Aorta (tissue), 5 donors: ENCODE results near the gene C14orf119. TPM values are rescaled to one million over a fixed set of nuclear protein-coding genes. Genes with fewer than 3 reads are reported as not detected.
A peak's percentile ranks its signal among the peaks of the same experiment; 100 is the strongest.

ENCODE experiments used
- ATAC-seq: fragments of 200-7000 bp; cut with Tn5 transposase; one replicate; pipeline ENCODE4 v1.9.1; 2022; ENCODE audit warnings: moderate library complexity; ENCODE audit not compliant: low FRiP score
- DNase-seq, 2 donors: peaks; one replicate each; pipeline ENCODE4 v3.0.0-alpha.2; 2020
- H3K27ac ChIP-seq, 2 donors: one replicate each; pipeline ENCODE4 v1.5.1; 2013; ENCODE audit warnings: low read length in 2 of 2, mild to moderate bottlenecking in 2 of 2, moderate library complexity in 2 of 2, control low read depth in 1 of 2, inconsistent platforms in 1 of 2, low read depth in 1 of 2
- H3K27me3 ChIP-seq, 2 donors: one replicate each; pipeline ENCODE4 v1.6.1; 2013; ENCODE audit warnings: control low read depth in 1 of 2, low read length in 1 of 2, mild to moderate bottlenecking in 1 of 2, moderate library complexity in 1 of 2; ENCODE audit not compliant: insufficient read depth in 2 of 2, control insufficient read depth in 1 of 2
- H3K36me3 ChIP-seq, 2 donors: one replicate each; pipeline ENCODE4 v1.6.1; 2013; ENCODE audit warnings: control low read depth in 1 of 2, low read length in 1 of 2, mild to moderate bottlenecking in 1 of 2; ENCODE audit not compliant: insufficient read depth in 2 of 2, control insufficient read depth in 1 of 2
- H3K4me1 ChIP-seq, 2 donors: one replicate each; pipeline ENCODE4 v1.6.1; 2013; ENCODE audit warnings: low read length in 2 of 2, control low read depth in 1 of 2, mild to moderate bottlenecking in 1 of 2, moderate library complexity in 1 of 2; ENCODE audit not compliant: insufficient read depth in 2 of 2, control insufficient read depth in 1 of 2
- H3K4me3 ChIP-seq, 2 donors: one replicate each; pipeline ENCODE4 v1.5.1; 2013; ENCODE audit warnings: low read length in 2 of 2, control low read depth in 1 of 2, mild to moderate bottlenecking in 1 of 2
- H3K9me3 ChIP-seq: one replicate; pipeline ENCODE4 v1.6.1; 2013; ENCODE audit warnings: mild to moderate bottlenecking, low read length; ENCODE audit not compliant: control insufficient read depth
- WGBS, 2 donors: extraction: QIAGEN DNeasy Blood & Tissue Kit; methylation state at CpG; one replicate each; pipeline ENCODE4 v1.1.7; 2013; 5-methylcytosine and 5-hydroxymethylcytosine counted together
- intact Hi-C, 2 donors: fragments of 100-400 bp; cut with DNase I; formaldehyde crosslinking; loops; one replicate each; pipeline versions ENCODE4 v1.14.2 to v1.15.0; 2022
- polyA plus RNA-seq, 2 donors: library from polyadenylated mRNA; stranded (reverse); fragments of 200-250 nt; gene quantifications; one replicate each; pipeline ENCODE4 v1.2.3, GENCODE V29; 2013
- total RNA-seq, 2 donors: library from RNA; stranded (reverse); fragmentation: NEBNext Ultra II Directional; extraction: Animal tissue kit (Norgen Biotek cat#: 25700); gene quantifications; one replicate each; pipeline ENCODE4 v1.2.1, GENCODE V29; 2021
- donor health status: healthy with polysubstance abuse.
- donor health status: Bipolar disorder and iron deficiency.
- donor health status: DM: no; HTN: no; CAD: no.
- donor health status: DM: no; HTN: no; CAD: no.
- donor health status: DM: yes; HTN: yes; CAD: no.

Gene C14orf119
- total and polyA plus RNA-seq, 4 donors, result 27.8 to 41.4 (median 34.9) TPM

- Histone ChIP-seq H3K4me3 (no peak overlapping the region), H3K27me3 (no peaks in the 10 kb centered on the region), H3K27ac (no peak overlapping the region), H3K36me3 (peaks cover 4 to 6% of the 10 kb centered on the region in 2 donors), H3K4me1 (no peaks in the 10 kb centered on the region), H3K9me3 (no peaks in the 10 kb centered on the region)
- 92 to 95% methylated on average over 8 of the region's 8 CpGs for WGBS, 2 donors
- intact Hi-C loops, result no loop called here
- ATAC-seq (no peak), DNase-seq (no peak)
Measured at GRCh38 chr14:23132970-23133369, 37.7 kb downstream of the C14orf119 start.

- Histone ChIP-seq H3K4me3 (no peak overlapping the region), H3K9me3 (no peaks in the 10 kb centered on the region), H3K4me1 (no peaks in the 10 kb centered on the region), H3K27me3 (no peaks in the 10 kb centered on the region), H3K27ac (no peak overlapping the region), H3K36me3 (peaks cover 0 to 3% of the 10 kb centered on the region in 2 donors)
- 92 to 94% methylated on average over 15 to 16 of the region's 16 CpGs for WGBS, 2 donors
- DNase-seq (no peak), ATAC-seq (no peak)
- intact Hi-C loops, result no loop called here
Measured at GRCh38 chr14:23136566-23137133, 41.3 kb downstream of the C14orf119 start.

- no peaks in the 10 kb centered on the region for H3K4me1 ChIP-seq
- no peak for ATAC-seq
- H3K4me3 ChIP-seq, result no peak overlapping the region
- no peak for DNase-seq
- H3K36me3 ChIP-seq, result peaks cover 0 to 3% of the 10 kb centered on the region in 2 donors
- H3K27ac ChIP-seq, result no peak overlapping the region
- intact Hi-C loops, result no loop called here
- no peaks in the 10 kb centered on the region for H3K9me3 ChIP-seq
- 81 to 86% methylated on average over 11 of the region's 11 CpGs for WGBS, 2 donors
- H3K27me3 ChIP-seq, result no peaks in the 10 kb centered on the region
Measured at GRCh38 chr14:23137192-23137812, 42.0 kb downstream of the C14orf119 start.

- intact Hi-C loops, result no loop called here
- DNase-seq, result no peak
- 85 to 90% methylated on average over 6 of the region's 6 CpGs for WGBS, 2 donors
- H3K9me3 ChIP-seq, result no peaks in the 10 kb centered on the region
- H3K4me1 ChIP-seq, result no peaks in the 10 kb centered on the region
- H3K4me3 ChIP-seq, result no peak overlapping the region
- H3K36me3 ChIP-seq, result peaks cover 0 to 3% of the 10 kb centered on the region in 2 donors
- H3K27ac ChIP-seq, result no peak overlapping the region
- H3K27me3 ChIP-seq, result no peaks in the 10 kb centered on the region
- no peak for ATAC-seq
Measured at GRCh38 chr14:23137813-23138535, 42.7 kb downstream of the C14orf119 start.

GRCh38 chr14:23139874-23140273 lies 44.6 kb downstream of the C14orf119 start:
- no peaks in the 10 kb centered on the region for H3K27me3 ChIP-seq
- H3K27ac ChIP-seq, result no peak overlapping the region
- DNase-seq, result no peak
- H3K4me3 ChIP-seq, result no peak overlapping the region
- H3K9me3 ChIP-seq, result no peaks in the 10 kb centered on the region
- H3K4me1 ChIP-seq, result no peaks in the 10 kb centered on the region
- H3K36me3 ChIP-seq, result peaks cover 0 to 3% of the 10 kb centered on the region in 2 donors
- intact Hi-C loops, result loop anchor here in 1 of 2 donors (5.0 kb wide), 1 partner anchor 42 kb away; the partner anchor contains the start of gene SLC7A8
- no peak for ATAC-seq
- 97 to 98% methylated on average over 2 of the region's 2 CpGs for WGBS, 2 donors

- no peaks in the 10 kb centered on the region for H3K9me3 ChIP-seq
- ATAC-seq (no peak), DNase-seq (no peak)
- peaks cover 0 to 3% of the 10 kb centered on the region in 2 donors for H3K36me3 ChIP-seq
- H3K4me3 ChIP-seq, result no peak overlapping the region
- 89% methylated on average over 6 of the region's 6 CpGs for WGBS, 2 donors
- H3K4me1 ChIP-seq, result no peaks in the 10 kb centered on the region
- intact Hi-C loops, result loop anchor here in 1 of 2 donors (5.0 kb wide), 1 partner anchor 42 kb away; the partner anchor contains the start of gene SLC7A8
- no peaks in the 10 kb centered on the region for H3K27me3 ChIP-seq
- no peak overlapping the region for H3K27ac ChIP-seq
Measured at GRCh38 chr14:23140371-23140770, 45.1 kb downstream of the C14orf119 start.

GRCh38 chr14:23141706-23142444 lies 46.6 kb downstream of the C14orf119 start:
- peaks cover 0 to 3% of the 10 kb centered on the region in 2 donors for H3K36me3 ChIP-seq
- H3K9me3 ChIP-seq, result no peaks in the 10 kb centered on the region
- ATAC-seq, result peak; percentile 76
- intact Hi-C loops, result loop anchor here in 1 of 2 donors (5.0 kb wide), 1 partner anchor 40 kb away; the partner anchor contains the start of gene SLC7A8
- H3K27me3 ChIP-seq, result no peaks in the 10 kb centered on the region
- peak overlapping the region; percentile 58 to 80 for H3K27ac ChIP-seq
- WGBS, 2 donors, result 34 to 35% methylated on average over 7 of the region's 7 CpGs
- no peaks in the 10 kb centered on the region for H3K4me1 ChIP-seq
- DNase-seq, result peak; percentile 80 to 94
- H3K4me3 ChIP-seq, result no peak overlapping the region

GRCh38 chr14:23142826-23143225 lies 47.5 kb downstream of the C14orf119 start:
- no peaks in the 10 kb centered on the region for H3K4me1 ChIP-seq
- H3K27me3 ChIP-seq, result no peaks in the 10 kb centered on the region
- peaks cover 0 to 1% of the 10 kb centered on the region in 2 donors for H3K36me3 ChIP-seq
- no peak overlapping the region for H3K4me3 ChIP-seq
- intact Hi-C loops, result loop anchor here in 1 of 2 donors (5.0 kb wide), 1 partner anchor 39 kb away; the partner anchor contains the start of gene SLC7A8
- H3K27ac ChIP-seq, result peak overlapping the region in 1 of 2 donors; percentile 71
- WGBS, 2 donors, result 90 to 91% methylated on average over 4 of the region's 4 CpGs
- ATAC-seq, result no peak
- H3K9me3 ChIP-seq, result no peaks in the 10 kb centered on the region
- DNase-seq, result peak in 1 of 2 donors; percentile 52
